EH (cell line): Measurements from ENCODE around the gene MAN2A1.
A peak's percentile ranks its signal among the peaks of the same experiment; 100 is the strongest.

Experiments
- DNase-seq: peaks from one replicate; pipeline ENCODE4 v3.0.0-alpha.2; 2015; ENCODE audit warnings: low read depth

The MAN2A1 gene

DNA sequence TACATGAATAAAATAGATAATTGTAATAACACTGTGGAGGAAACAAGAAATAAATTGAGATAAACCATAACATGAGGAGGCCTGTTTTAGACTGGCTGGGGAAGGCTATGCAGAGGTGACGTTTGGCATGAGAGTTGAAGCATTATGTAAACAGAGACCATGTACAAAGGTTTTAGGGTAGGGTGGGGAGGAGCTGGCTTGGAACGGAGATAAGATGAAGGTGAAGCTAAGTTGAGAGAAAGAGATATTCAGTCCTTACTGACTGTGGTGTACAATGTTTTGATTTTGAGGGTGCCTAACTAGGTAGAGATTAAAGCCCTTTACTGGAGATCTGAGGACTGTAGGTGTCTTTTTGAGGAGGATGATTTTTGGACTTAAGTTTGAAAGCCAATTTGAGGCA, 17.8 kb downstream of the MAN2A1 start:
- no peak for DNase-seq

- no peak for DNase-seq
These were observed 19.1 kb downstream of the MAN2A1 start for GRCh38 chr5:109708813-109709212.

- no peak for DNase-seq
These were observed 19.5 kb downstream of the MAN2A1 start for GRCh38 chr5:109709225-109709624.

DNA sequence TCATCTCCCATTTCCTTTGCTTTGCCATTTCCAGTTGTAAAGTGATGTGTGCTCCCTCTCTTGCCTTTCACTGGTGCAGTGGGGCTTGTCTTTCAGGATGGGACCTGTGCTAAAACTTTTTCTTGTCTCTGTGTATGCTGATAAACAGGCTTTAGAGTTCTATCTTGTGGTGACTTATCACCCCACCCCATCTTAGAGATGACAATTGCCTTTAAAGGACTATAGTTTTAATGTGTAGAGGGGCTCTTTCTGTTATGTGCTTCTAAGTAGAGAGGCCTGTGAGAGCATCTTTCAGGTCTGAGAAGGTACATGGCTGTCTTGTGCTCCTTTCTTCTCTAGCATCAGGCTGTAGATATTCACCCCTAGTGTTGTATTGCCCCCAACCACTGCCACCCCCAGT, 21.9 kb downstream of the MAN2A1 start:
- no peak for DNase-seq

GRCh38 chr5:109713453-109713852, 23.7 kb downstream of the MAN2A1 start:
- DNase-seq, result no peak

DNA sequence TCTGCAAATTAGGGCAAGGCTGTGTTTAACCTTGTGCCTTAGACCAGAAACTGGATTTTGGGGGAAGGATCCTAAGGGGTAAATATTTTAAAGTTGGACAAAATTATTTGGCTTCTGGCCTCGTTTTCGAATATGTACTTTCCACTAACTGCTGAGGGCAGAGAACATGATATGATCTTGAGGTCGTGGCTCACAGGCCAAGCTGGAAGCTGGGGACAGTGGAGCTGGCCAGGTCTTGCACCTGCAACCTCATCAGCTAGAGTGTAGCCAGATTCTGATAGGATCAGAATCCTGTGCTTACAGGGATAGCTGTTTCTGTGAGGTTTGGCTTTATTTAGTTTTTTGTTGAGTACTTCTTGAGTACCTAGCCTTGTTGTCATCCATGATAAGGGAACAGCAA, 24.9 kb downstream of the MAN2A1 start:
- no peak for DNase-seq

- DNase-seq, result no peak
These were observed 28.5 kb downstream of the MAN2A1 start for GRCh38 chr5:109718216-109718615.

DNA sequence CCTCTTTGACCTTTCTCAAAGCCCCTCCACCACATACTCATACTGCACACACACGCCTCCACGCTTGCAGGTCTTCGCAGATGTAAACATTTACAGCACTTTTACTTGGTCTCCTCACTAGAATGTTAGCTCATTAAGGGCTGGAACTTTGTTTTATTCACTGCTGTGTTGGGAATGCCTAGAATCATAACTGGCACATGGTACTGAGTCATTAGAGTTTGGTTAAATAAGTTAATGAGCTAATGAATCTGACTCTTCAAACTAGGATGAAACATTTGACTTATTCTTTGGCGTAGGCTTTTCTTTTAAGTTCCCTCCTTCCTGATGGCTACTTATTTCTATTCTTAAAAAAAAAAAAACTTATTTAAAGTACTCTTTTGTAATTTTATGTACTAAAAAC, 28.9 kb downstream of the MAN2A1 start:
- no peak for DNase-seq

DNA sequence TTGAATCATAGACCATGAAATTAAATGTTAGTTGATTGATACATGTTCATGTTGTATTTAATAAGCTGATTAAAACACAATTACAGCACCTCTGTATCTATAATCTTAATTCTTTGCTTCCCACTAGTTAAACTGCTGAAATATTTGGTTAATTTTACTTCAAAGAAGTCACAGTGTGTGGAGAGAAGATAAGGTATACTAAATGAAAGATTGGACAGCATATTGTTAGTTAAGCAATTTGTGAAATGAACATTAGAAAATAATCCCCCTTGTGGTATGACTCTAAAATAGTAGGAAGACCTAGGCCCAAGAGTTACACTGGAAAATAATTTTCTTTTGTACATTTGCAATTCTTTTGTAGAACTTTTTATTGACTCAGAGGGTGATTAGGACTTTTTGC, 30.3 kb downstream of the MAN2A1 start:
- DNase-seq, result no peak

- no peak for DNase-seq
These were observed 32.0 kb downstream of the MAN2A1 start for GRCh38 chr5:109721741-109722140.

DNA sequence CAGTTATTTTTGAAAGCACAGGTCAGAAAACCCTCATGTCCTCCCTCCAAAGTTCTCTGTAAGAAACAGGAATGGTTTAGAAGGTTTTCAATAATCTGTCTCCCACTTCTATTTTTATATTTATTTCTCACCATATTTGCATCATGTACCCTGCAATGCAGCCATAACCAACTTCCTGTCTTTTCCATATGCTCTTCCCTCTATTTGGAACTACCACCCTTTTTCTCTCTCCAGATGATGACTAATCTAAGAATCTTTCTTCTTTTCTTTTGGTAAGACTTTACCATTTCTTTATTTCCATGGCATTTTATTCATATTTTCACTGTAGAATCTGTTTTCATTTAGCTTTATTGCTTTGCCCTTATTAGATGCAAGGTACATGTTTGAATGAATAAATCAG, 33.9 kb downstream of the MAN2A1 start:
- peak; percentile 47 for DNase-seq

GRCh38 chr5:109725135-109725534, 35.4 kb downstream of the MAN2A1 start:
- DNase-seq, result no peak

GRCh38 chr5:109739741-109740728, 50.3 kb downstream of the MAN2A1 start:
- DNase-seq, result peak; percentile 54

DNA sequence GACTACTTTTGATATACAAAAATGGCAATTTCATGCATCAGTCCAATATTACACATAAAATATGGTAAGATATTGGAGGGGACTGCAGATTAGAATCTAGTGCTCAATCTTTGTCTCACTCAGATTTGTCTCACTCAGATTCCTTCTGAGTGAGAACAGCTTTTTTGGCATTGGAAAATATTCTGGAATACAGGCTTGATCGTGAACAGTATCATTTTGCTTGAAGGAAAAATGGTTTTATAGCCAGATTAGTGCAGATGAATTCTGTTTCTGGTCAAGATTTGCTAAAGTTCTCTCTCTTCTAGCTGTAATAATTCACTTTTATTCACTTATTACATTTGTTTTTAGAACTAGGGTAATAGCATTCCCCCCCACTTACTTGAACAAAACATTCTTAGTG, 51.2 kb downstream of the MAN2A1 start:
- DNase-seq, result no peak

DNA sequence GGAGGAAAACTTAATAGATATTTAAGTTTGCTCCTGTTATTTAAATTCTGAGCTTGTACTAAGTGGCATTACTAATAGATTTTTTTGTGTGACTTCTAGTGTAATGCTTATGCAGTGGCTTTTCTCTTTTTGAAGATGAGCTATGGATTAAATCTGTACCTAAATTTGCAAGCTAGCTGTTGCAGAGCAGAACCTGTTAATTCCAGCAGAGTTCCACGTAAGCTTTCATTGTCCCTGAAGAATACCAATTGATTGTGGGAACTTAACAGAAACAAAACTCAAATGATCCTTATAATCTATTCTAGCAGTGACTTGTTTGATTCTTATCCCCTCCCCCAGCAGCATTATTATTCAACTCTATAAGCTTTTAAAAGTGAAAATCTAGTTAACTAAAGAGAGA, 51.7 kb downstream of the MAN2A1 start:
- DNase-seq, result no peak

DNA sequence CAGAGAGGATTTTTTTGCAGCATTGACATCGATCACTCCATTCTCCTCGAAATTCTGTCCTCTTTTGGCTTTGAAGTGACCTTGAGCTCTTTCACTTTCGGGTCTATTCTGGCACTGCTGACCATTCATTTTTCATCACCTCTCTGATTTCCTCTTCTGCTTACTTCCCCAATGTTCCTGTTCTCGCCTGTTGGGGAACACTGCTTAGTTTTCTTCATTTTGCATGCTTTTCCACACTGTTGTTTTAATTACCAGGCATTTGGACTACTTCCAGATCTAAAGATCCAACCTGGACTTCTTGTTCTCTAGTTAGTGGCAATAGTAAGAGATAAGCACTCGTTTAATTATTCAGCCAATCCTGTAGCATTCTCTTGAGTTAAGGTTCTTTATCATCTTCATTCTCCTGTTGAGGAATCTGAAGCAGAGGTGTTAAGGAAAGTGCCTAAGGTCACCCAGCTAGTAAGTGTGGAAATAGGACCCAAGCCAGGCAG, 53.4 kb downstream of the MAN2A1 start:
- DNase-seq, result no peak

- DNase-seq, result peak; percentile 99
These were observed 54.1 kb downstream of the MAN2A1 start for GRCh38 chr5:109743770-109744212.

- no peak for DNase-seq
These were observed 54.5 kb downstream of the MAN2A1 start for GRCh38 chr5:109744261-109744660.

GRCh38 chr5:109748546-109748945, 58.8 kb downstream of the MAN2A1 start:
- peak; percentile 65 for DNase-seq

GRCh38 chr5:109750463-109750862, 60.7 kb downstream of the MAN2A1 start:
- DNase-seq, result no peak

DNA sequence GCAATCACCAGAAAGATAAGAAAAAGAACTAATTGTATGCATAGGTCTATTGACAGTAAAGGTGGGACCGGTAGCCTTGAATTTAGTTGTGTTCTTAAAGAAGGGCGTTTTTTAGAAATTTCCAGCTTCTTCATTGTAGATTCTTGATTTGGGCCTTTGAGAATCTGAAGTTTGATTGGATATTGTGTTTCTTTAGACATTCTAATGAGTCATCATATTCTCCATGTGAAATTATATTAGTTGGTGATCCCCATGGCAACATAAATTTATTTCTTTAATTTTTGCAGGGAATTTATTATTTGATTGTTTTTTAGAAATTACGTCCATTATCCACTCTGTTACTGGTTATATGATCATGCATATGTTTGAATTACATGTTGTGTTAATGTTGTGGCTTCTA, 63.6 kb downstream of the MAN2A1 start:
- DNase-seq, result no peak

- DNase-seq, result no peak
These were observed 64.6 kb downstream of the MAN2A1 start for GRCh38 chr5:109754319-109754718.

- DNase-seq, result no peak
These were observed 66.0 kb downstream of the MAN2A1 start for GRCh38 chr5:109755761-109756160.
